ENCODE results near the gene AKR1C1.
"Not testable (repeated sequence)": the region's sequence is repeated elsewhere in the genome, so short reads cannot be mapped to it uniquely, and the experiment has no call there.

The AKR1C1 gene

GRCh38 chr10:4947635-4948596 is 15.3 kb upstream of the AKR1C1 start:
- Histone ChIP-seq H3K4me3 (ENCODE audit: low read length in 2 of 2) (no peak overlapping the region), H3K23ac (ENCODE audit: low read depth, low read length, poor library complexity) (no peak overlapping the region), H2BK15ac (ENCODE audit: low read length) (no peak overlapping the region), H3K4me1 (ENCODE audit: control insufficient read depth in 2 of 2, insufficient read depth in 1 of 2, low read depth in 1 of 2, low read length in 2 of 2) (no peaks in the 10 kb centered on the region), H3K4me2 (ENCODE audit: insufficient read depth, low read length, poor library complexity, severe bottlenecking) (no peak overlapping the region), H3K4ac (ENCODE audit: low read length) (no peak overlapping the region), H3K27me3 (ENCODE audit: control insufficient read depth in 3 of 3, insufficient read depth in 3 of 3, low read depth in 1 of 3, low read length in 3 of 3) (no peaks in the 10 kb centered on the region), H2BK5ac (ENCODE audit: low read length) (no peak overlapping the region), H3K18ac (ENCODE audit: low read length) (no peak overlapping the region), H3K27ac (replicated peaks; ENCODE audit: low read length) (no peak overlapping the region), H3K36me3 (replicated peaks in 1 of 2; ENCODE audit: control insufficient read depth in 2 of 2, insufficient read depth in 2 of 2, low read length in 2 of 2) (no peaks in the 10 kb centered on the region), H2BK120ac (ENCODE audit: low read depth, low read length) (no peak overlapping the region), H2BK12ac (ENCODE audit: low read length) (no peak overlapping the region), H3K9ac (ENCODE audit: low read depth, low read length, poor library complexity) (no peak overlapping the region), H4K8ac (ENCODE audit: low read depth, low read length) (no peak overlapping the region), H2AK5ac (ENCODE audit: low read depth, low read length) (no peak overlapping the region), H3K9me3 (replicated peaks in 1 of 2; ENCODE audit: control insufficient read depth in 2 of 2, insufficient read depth in 1 of 2, low read depth in 1 of 2, low read length in 2 of 2) (no peaks in the 10 kb centered on the region), H2AFZ (ENCODE audit: low read length) (no peak overlapping the region), H3K79me1 (ENCODE audit: low read depth, low read length) (no peaks in the 10 kb centered on the region), H4K91ac (ENCODE audit: low read depth, low read length, poor library complexity) (no peak overlapping the region), H3K14ac (ENCODE audit: low read length) (no peak overlapping the region)
- no CpG with 5 or more reads among the region's 5 CpGs for WGBS, 2 donors (ENCODE audit: extremely low coverage in 2 of 2, insufficient read length in 2 of 2, insufficient replicate concordance in 1 of 2)
- no peak for DNase-seq (ENCODE audit: low spot score)

GRCh38 chr10:4951512-4952162 is 11.6 kb upstream of the AKR1C1 start:
- H3K18ac ChIP-seq (ENCODE audit: low read length); H3K79me1 ChIP-seq (ENCODE audit: low read depth, low read length); H3K23ac ChIP-seq (ENCODE audit: low read depth, low read length, poor library complexity); H2AFZ ChIP-seq (ENCODE audit: low read length); H2BK5ac ChIP-seq (ENCODE audit: low read length); H3K4ac ChIP-seq (ENCODE audit: low read length); H3K36me3 ChIP-seq (replicated peaks in 1 of 2; ENCODE audit: control insufficient read depth in 2 of 2, insufficient read depth in 2 of 2, low read length in 2 of 2); H2BK15ac ChIP-seq (ENCODE audit: low read length); H2BK120ac ChIP-seq (ENCODE audit: low read depth, low read length); H3K9me3 ChIP-seq (replicated peaks in 1 of 2; ENCODE audit: control insufficient read depth in 2 of 2, insufficient read depth in 1 of 2, low read depth in 1 of 2, low read length in 2 of 2); H2BK12ac ChIP-seq (ENCODE audit: low read length); H3K4me1 ChIP-seq (ENCODE audit: control insufficient read depth in 2 of 2, insufficient read depth in 1 of 2, low read depth in 1 of 2, low read length in 2 of 2); H3K27me3 ChIP-seq (ENCODE audit: control insufficient read depth in 3 of 3, insufficient read depth in 3 of 3, low read depth in 1 of 3, low read length in 3 of 3); H3K9ac ChIP-seq (ENCODE audit: low read depth, low read length, poor library complexity); H3K27ac ChIP-seq (replicated peaks; ENCODE audit: low read length); DNase-seq (ENCODE audit: low spot score); H3K4me2 ChIP-seq (ENCODE audit: insufficient read depth, low read length, poor library complexity, severe bottlenecking); H4K8ac ChIP-seq (ENCODE audit: low read depth, low read length); H3K4me3 ChIP-seq (ENCODE audit: low read length in 2 of 2); H2AK5ac ChIP-seq (ENCODE audit: low read depth, low read length); H4K91ac ChIP-seq (ENCODE audit: low read depth, low read length, poor library complexity); H3K14ac ChIP-seq (ENCODE audit: low read length): not testable (repeated sequence)
- WGBS, 2 donors (ENCODE audit: extremely low coverage in 2 of 2, insufficient read length in 2 of 2, insufficient replicate concordance in 1 of 2), result no CpG with 5 or more reads among the region's 5 CpGs

GRCh38 chr10:4953405-4953804 is 9.8 kb upstream of the AKR1C1 start:
- no peak overlapping the region for H3K14ac ChIP-seq (ENCODE audit: low read length)
- no peak overlapping the region for H4K8ac ChIP-seq (ENCODE audit: low read depth, low read length)
- H3K18ac ChIP-seq (ENCODE audit: low read length), result no peak overlapping the region
- H3K9me3 ChIP-seq (replicated peaks in 1 of 2; ENCODE audit: control insufficient read depth in 2 of 2, insufficient read depth in 1 of 2, low read depth in 1 of 2, low read length in 2 of 2), result no peaks in the 10 kb centered on the region
- no peak overlapping the region for H2AFZ ChIP-seq (ENCODE audit: low read length)
- H2BK120ac ChIP-seq (ENCODE audit: low read depth, low read length), result no peak overlapping the region
- H3K4me1 ChIP-seq (ENCODE audit: control insufficient read depth in 2 of 2, insufficient read depth in 1 of 2, low read depth in 1 of 2, low read length in 2 of 2), result no peaks in the 10 kb centered on the region
- no peak overlapping the region for H3K9ac ChIP-seq (ENCODE audit: low read depth, low read length, poor library complexity)
- no peak overlapping the region for H3K4me2 ChIP-seq (ENCODE audit: insufficient read depth, low read length, poor library complexity, severe bottlenecking)
- no peaks in the 10 kb centered on the region for H3K27me3 ChIP-seq (ENCODE audit: control insufficient read depth in 3 of 3, insufficient read depth in 3 of 3, low read depth in 1 of 3, low read length in 3 of 3)
- H2AK5ac ChIP-seq (ENCODE audit: low read depth, low read length), result no peak overlapping the region
- H4K91ac ChIP-seq (ENCODE audit: low read depth, low read length, poor library complexity), result no peak overlapping the region
- H3K4me3 ChIP-seq (ENCODE audit: low read length in 2 of 2), result no peak overlapping the region
- no peak overlapping the region for H2BK15ac ChIP-seq (ENCODE audit: low read length)
- no peak overlapping the region for H2BK12ac ChIP-seq (ENCODE audit: low read length)
- no peak overlapping the region for H2BK5ac ChIP-seq (ENCODE audit: low read length)
- DNase-seq (ENCODE audit: low spot score), result no peak
- H3K36me3 ChIP-seq (replicated peaks in 1 of 2; ENCODE audit: control insufficient read depth in 2 of 2, insufficient read depth in 2 of 2, low read length in 2 of 2), result no peaks in the 10 kb centered on the region
- H3K4ac ChIP-seq (ENCODE audit: low read length), result no peak overlapping the region
- H3K27ac ChIP-seq (replicated peaks; ENCODE audit: low read length), result no peak overlapping the region
- H3K23ac ChIP-seq (ENCODE audit: low read depth, low read length, poor library complexity), result no peak overlapping the region
- H3K79me1 ChIP-seq (ENCODE audit: low read depth, low read length), result no peaks in the 10 kb centered on the region

- not testable (repeated sequence) for H2BK5ac ChIP-seq (ENCODE audit: low read length); H2AK5ac ChIP-seq (ENCODE audit: low read depth, low read length); H3K23ac ChIP-seq (ENCODE audit: low read depth, low read length, poor library complexity); H3K27ac ChIP-seq (replicated peaks; ENCODE audit: low read length); H3K9ac ChIP-seq (ENCODE audit: low read depth, low read length, poor library complexity); H3K27me3 ChIP-seq (ENCODE audit: control insufficient read depth in 3 of 3, insufficient read depth in 3 of 3, low read depth in 1 of 3, low read length in 3 of 3); H3K18ac ChIP-seq (ENCODE audit: low read length); H2BK12ac ChIP-seq (ENCODE audit: low read length); H3K4me3 ChIP-seq (ENCODE audit: low read length in 2 of 2); H3K36me3 ChIP-seq (replicated peaks in 1 of 2; ENCODE audit: control insufficient read depth in 2 of 2, insufficient read depth in 2 of 2, low read length in 2 of 2); DNase-seq (ENCODE audit: low spot score); H2AFZ ChIP-seq (ENCODE audit: low read length); H3K14ac ChIP-seq (ENCODE audit: low read length); H3K9me3 ChIP-seq (replicated peaks in 1 of 2; ENCODE audit: control insufficient read depth in 2 of 2, insufficient read depth in 1 of 2, low read depth in 1 of 2, low read length in 2 of 2); H3K4ac ChIP-seq (ENCODE audit: low read length); H2BK15ac ChIP-seq (ENCODE audit: low read length); H3K4me1 ChIP-seq (ENCODE audit: control insufficient read depth in 2 of 2, insufficient read depth in 1 of 2, low read depth in 1 of 2, low read length in 2 of 2); H3K79me1 ChIP-seq (ENCODE audit: low read depth, low read length); H3K4me2 ChIP-seq (ENCODE audit: insufficient read depth, low read length, poor library complexity, severe bottlenecking); H4K91ac ChIP-seq (ENCODE audit: low read depth, low read length, poor library complexity); H4K8ac ChIP-seq (ENCODE audit: low read depth, low read length); H2BK120ac ChIP-seq (ENCODE audit: low read depth, low read length)
- WGBS, 2 donors (ENCODE audit: extremely low coverage in 2 of 2, insufficient read length in 2 of 2, insufficient replicate concordance in 1 of 2), result no CpG with 5 or more reads among the region's 7 CpGs
Measured at GRCh38 chr10:4956088-4956487, 7.1 kb upstream of the AKR1C1 start.

All from neuronal stem cell (in vitro differentiated cells).